CD4-positive, alpha-beta T cell (primary cell): ENCODE data around the gene GSK3B. TPM values are rescaled to one million over a fixed set of nuclear protein-coding genes. Genes with fewer than 3 reads are reported as not detected.

Experiments
- ATAC-seq: fragments of 200-7000 bp; cut with Tn5 transposase; one replicate; pipeline ENCODE4 v1.10.0; 2022; ENCODE audit warnings: mild to moderate bottlenecking; ENCODE audit not compliant: poor library complexity
- CTCF ChIA-PET: fragments of 350-600 bp; sonication (Branson Sonifier 250); formaldehyde crosslinking; loops from one replicate; lab custom pipeline; 2021; ENCODE audit warnings: antibody characterized with exemption, inconsistent platforms; lab: Charles Lee
- POLR2A ChIA-PET: fragments of 350-600 bp; sonication (Branson Sonifier 250); formaldehyde crosslinking; loops from one replicate; lab custom pipeline; 2021; ENCODE audit warnings: antibody characterized with exemption, inconsistent platforms; lab: Charles Lee
- DNase-seq, 14 experiments: peaks; one replicate each; pipeline ENCODE4 v3.0.0-alpha.2; 2013 to 2020; ENCODE audit warnings: mixed read lengths in 2 of 14
- H3K27ac ChIP-seq, 2 donors: one replicate each; pipeline versions ENCODE4 v1.5.1 to v1.7.0; 2013; ENCODE audit warnings: low read length in 2 of 2, low read depth in 1 of 2, mild to moderate bottlenecking in 1 of 2
- H3K27me3 ChIP-seq, 2 experiments: 1 replicate in 1 of 2; 2 replicates in 1 of 2; pipeline versions ENCODE4 v1.6.1 to v1.7.0; 2013; ENCODE audit warnings: low read length in 2 of 2, control low read depth in 1 of 2, mild to moderate bottlenecking in 1 of 2, moderate library complexity in 1 of 2; ENCODE audit not compliant: insufficient read depth in 2 of 2, control insufficient read depth in 1 of 2
- H3K36me3 ChIP-seq: one replicate; pipeline ENCODE4 v1.6.1; 2013; ENCODE audit warnings: low read length, control low read depth; ENCODE audit not compliant: insufficient read depth
- H3K4me1 ChIP-seq: one replicate; pipeline ENCODE4 v1.6.1; 2013; ENCODE audit warnings: low read length, control low read depth; ENCODE audit not compliant: insufficient read depth
- H3K4me3 ChIP-seq: one replicate; pipeline ENCODE4 v1.5.1; 2013; ENCODE audit warnings: mild to moderate bottlenecking, low read length, moderate library complexity
- H3K9me3 ChIP-seq, 2 experiments: 1 replicate in 1 of 2; 2 replicates in 1 of 2; pipeline versions ENCODE4 v1.6.1 to v1.7.0; 2013; ENCODE audit warnings: low read length in 2 of 2, mild to moderate bottlenecking in 2 of 2, control low read depth in 1 of 2, moderate library complexity in 1 of 2; ENCODE audit not compliant: control insufficient read depth in 1 of 2, insufficient read depth in 1 of 2
- H3K27ac Mint-ChIP-seq: one replicate; pipeline ENCODE4 v1.8.0; 2020; ENCODE audit warnings: mixed read lengths
- H3K27me3 Mint-ChIP-seq: one replicate; pipeline ENCODE4 v1.8.0; 2021; ENCODE audit warnings: mixed read lengths
- H3K36me3 Mint-ChIP-seq: one replicate; pipeline ENCODE4 v1.8.0; 2021; ENCODE audit warnings: low read depth, mixed read lengths
- H3K4me1 Mint-ChIP-seq: one replicate; pipeline ENCODE4 v1.8.0; 2021; ENCODE audit warnings: low read depth, mixed read lengths
- H3K4me3 Mint-ChIP-seq: one replicate; pipeline ENCODE4 v1.8.0; 2020; ENCODE audit warnings: mild to moderate bottlenecking, mixed read lengths
- H3K9me3 Mint-ChIP-seq: one replicate; pipeline ENCODE4 v1.8.0; 2020; ENCODE audit warnings: mixed read lengths
- intact Hi-C, 2 experiments: fragments of 100-400 bp; cut with DNase I in 1 of 2; cut with micrococcal nuclease in 1 of 2; formaldehyde crosslinking; loops; one replicate each; pipeline versions ENCODE4 v1.15.1 to v1.9.0; 2023 to 2025; cut with DNase I, micrococcal nuclease
- total RNA-seq, 174 experiments: library from RNA in 2 of 174; stranded (reverse) in 2 of 174; gene quantifications; one replicate each; pipeline ENCODE4 v1.2.3 and lab custom pipeline; 2021 to 2026
- TF ChIP-seq, protein P1 (sequence below): fragments of 200-600 bp; IDR thresholded peaks from one replicate; pipeline ENCODE4 v1.8.0; 2022; ENCODE audit warnings: antibody characterized with exemption, mild to moderate bottlenecking

Gene GSK3B
- total RNA-seq, 2 experiments from 2014 or later, result 27.9 to 29.1 TPM

DNA sequence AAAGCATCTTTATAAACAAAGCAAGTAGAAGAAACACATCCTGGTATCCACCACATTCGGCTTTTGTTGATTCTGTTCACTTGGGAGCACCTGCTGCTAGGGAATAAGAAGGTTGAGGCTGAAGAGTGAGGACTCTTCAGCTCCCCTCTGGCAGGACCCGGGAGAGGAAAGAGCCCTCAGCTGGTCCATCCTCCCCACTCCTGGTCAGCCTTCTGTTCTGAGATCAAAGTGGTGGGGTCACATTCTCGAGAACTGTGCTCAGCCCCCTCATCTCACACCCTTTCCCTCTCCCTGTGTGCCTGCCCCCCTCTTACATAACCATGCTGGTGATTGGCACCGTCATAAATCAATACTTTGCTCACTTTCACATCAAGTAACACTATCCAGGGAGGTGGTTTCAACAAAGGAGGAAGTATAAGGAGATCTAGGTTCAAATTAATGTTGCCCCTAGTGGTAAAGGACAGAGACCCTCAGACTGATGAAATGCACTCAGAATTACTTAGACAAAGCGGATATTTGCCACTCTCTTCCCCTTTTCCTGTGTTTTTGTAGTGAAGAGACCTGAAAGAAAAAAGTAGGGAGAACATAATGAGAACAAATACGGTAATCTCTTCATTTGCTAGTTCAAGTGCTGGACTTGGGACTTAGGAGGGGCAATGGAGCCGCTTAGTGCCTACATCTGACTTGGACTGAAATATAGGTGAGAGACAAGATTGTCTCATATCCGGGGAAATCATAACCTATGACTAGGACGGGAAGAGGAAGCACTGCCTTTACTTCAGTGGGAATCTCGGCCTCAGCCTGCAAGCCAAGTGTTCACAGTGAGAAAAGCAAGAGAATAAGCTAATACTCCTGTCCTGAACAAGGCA is 312.7 kb downstream of the GSK3B start, which contains the start of gene NR1I2:
Gene NR1I2, plus strand, starts transcription at position 772 of the 869 bp plus-strand sequence.
- POLR2A ChIA-PET, result no interaction called here
- DNase-seq (no peak), ATAC-seq (no peak)
- Mint-ChIP-seq H3K4me3 (no peak within 1 kb of the TSS), H3K9me3 (peaks cover under 1% of the 10 kb centered on the region), H3K27me3 (no peaks in the 10 kb centered on the region), H3K4me1 (peaks cover 4% of the 10 kb centered on the region), H3K36me3 (no peaks in the 10 kb centered on the region), H3K27ac (no peak within 1 kb of the TSS)
- TF ChIP-seq, protein P1, sequence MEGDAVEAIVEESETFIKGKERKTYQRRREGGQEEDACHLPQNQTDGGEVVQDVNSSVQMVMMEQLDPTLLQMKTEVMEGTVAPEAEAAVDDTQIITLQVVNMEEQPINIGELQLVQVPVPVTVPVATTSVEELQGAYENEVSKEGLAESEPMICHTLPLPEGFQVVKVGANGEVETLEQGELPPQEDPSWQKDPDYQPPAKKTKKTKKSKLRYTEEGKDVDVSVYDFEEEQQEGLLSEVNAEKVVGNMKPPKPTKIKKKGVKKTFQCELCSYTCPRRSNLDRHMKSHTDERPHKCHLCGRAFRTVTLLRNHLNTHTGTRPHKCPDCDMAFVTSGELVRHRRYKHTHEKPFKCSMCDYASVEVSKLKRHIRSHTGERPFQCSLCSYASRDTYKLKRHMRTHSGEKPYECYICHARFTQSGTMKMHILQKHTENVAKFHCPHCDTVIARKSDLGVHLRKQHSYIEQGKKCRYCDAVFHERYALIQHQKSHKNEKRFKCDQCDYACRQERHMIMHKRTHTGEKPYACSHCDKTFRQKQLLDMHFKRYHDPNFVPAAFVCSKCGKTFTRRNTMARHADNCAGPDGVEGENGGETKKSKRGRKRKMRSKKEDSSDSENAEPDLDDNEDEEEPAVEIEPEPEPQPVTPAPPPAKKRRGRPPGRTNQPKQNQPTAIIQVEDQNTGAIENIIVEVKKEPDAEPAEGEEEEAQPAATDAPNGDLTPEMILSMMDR, result no peak
- Histone ChIP-seq H3K27ac (no peak within 1 kb of the TSS), H3K4me1 (peaks cover 8% of the 10 kb centered on the region), H3K4me3 (no peak within 1 kb of the TSS), H3K9me3 (no peaks in the 10 kb centered on the region), H3K27me3 (no peaks in the 10 kb centered on the region), H3K36me3 (no peaks in the 10 kb centered on the region)
- CTCF ChIA-PET, result no interaction called here
- intact Hi-C loops, result no loop called here

DNA sequence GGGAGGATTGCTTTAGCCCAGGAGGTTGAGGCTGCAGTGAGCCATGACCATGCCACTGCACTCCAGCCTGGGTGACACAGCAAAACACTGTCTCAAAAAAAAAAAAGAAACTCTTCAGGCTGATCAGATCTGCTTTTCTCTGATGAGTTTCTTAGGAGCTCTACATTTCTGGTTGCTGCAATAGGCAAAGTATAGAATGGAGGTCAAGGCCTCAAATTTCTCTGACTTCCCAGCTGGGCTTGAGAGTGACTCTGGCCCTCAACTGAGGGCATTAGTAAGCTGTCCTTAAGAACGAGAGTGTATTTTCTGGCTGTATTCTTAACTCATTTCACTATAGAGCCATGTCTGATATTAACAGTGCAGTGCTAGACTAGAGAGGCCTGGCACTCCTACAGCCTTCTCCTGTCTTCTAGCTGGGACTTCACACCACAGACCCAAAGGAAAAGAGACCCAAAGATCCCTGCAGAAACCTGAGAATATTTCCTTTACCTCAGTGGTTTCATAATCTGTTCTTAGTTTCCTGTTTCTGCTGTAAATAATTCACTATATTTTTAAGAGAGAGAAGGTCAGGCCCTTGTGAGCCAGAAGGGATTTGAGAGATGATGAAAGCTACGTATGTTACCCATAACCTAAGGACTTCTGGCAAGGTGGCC is 314.4 kb downstream of the GSK3B start:
- Mint-ChIP-seq H3K9me3 (peaks cover 5% of the 10 kb centered on the region), H3K27me3 (no peaks in the 10 kb centered on the region), H3K4me1 (peaks cover 4% of the 10 kb centered on the region), H3K27ac (no peak overlapping the region), H3K4me3 (no peak overlapping the region), H3K36me3 (no peaks in the 10 kb centered on the region)
- ATAC-seq (no peak), DNase-seq (no peak)
- ChIA-PET POLR2A (no interaction called here), CTCF (no interaction called here)
- no peak overlapping the region for H3K27ac ChIP-seq
- no peaks in the 10 kb centered on the region for H3K27me3 ChIP-seq
- no peak overlapping the region for H3K4me3 ChIP-seq
- TF ChIP-seq, protein P1, result no peak
- peaks cover 8% of the 10 kb centered on the region for H3K4me1 ChIP-seq
- no peaks in the 10 kb centered on the region for H3K36me3 ChIP-seq
- peaks cover 0 to 3% of the 10 kb centered on the region in 2 experiments for H3K9me3 ChIP-seq
- intact Hi-C loops, result no loop called here

DNA sequence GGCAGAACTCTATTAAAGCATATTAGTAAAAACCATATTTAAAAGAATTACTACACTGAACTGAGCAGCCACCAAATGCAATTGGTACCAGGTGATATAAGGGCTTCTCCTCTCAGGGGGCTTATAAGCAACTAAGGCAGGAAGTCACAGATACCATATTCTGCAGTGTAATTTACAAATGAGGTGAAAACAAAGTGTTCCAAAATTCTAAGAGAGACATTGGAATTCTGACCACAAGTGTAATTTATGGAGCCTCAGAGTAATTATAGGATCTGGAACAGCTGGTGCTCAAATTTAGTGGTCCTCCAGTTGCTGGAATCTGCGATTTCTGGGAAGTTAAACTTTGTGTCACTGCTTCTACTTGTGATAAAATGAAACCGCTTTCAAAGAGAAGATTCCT is 315.4 kb downstream of the GSK3B start:
- Mint-ChIP-seq H3K36me3 (no peaks in the 10 kb centered on the region), H3K27me3 (no peaks in the 10 kb centered on the region), H3K9me3 (peaks cover 5% of the 10 kb centered on the region), H3K4me1 (peaks cover 4% of the 10 kb centered on the region), H3K4me3 (no peak overlapping the region), H3K27ac (no peak overlapping the region)
- ChIA-PET POLR2A (no interaction called here), CTCF (no interaction called here)
- Histone ChIP-seq H3K36me3 (no peaks in the 10 kb centered on the region), H3K4me3 (no peak overlapping the region), H3K27ac (no peak overlapping the region), H3K9me3 (peaks cover 0 to 3% of the 10 kb centered on the region in 2 experiments), H3K27me3 (no peaks in the 10 kb centered on the region), H3K4me1 (peaks cover 8% of the 10 kb centered on the region)
- intact Hi-C loops, result no loop called here
- no peak for DNase-seq
- ATAC-seq, result no peak
- TF ChIP-seq, protein P1, result no peak
